Esophagus muscularis mucosa (tissue), 4 donors: ENCODE measurements around the gene FITM1. TPM values are rescaled to one million over a fixed set of nuclear protein-coding genes. Genes with fewer than 3 reads are reported as not detected.

Experiments used
- DNase-seq: peaks from one replicate; pipeline ENCODE4 v3.0.0-alpha.2; 2017; ENCODE audit errors: extremely low spot score
- H3K27ac ChIP-seq, 4 donors: fragments of 200-600 bp; sonication (generic); replicated peaks in 1 of 4; 1 replicate in 3 of 4; 2 replicates in 1 of 4; pipeline ENCODE4 v1.5.1; 2016 to 2019; ENCODE audit warnings: mild to moderate bottlenecking in 1 of 4
- H3K27me3 ChIP-seq, 4 donors: fragments of 200-600 bp; sonication (generic); one replicate each; pipeline versions ENCODE4 v1.5.1 to v1.6.0; 2016 to 2019
- H3K36me3 ChIP-seq, 4 donors: fragments of 200-600 bp; sonication (generic); one replicate each; pipeline ENCODE4 v1.5.1; 2016 to 2019
- H3K4me1 ChIP-seq, 4 donors: fragments of 200-600 bp; sonication (generic); one replicate each; pipeline ENCODE4 v1.5.1; 2016 to 2019
- H3K4me3 ChIP-seq, 4 donors: fragments of 200-600 bp; sonication (generic); 1 replicate in 2 of 4; 2 replicates in 2 of 4; pipeline ENCODE4 v1.5.1; 2016 to 2019; ENCODE audit warnings: mild to moderate bottlenecking in 4 of 4, moderate library complexity in 1 of 4
- H3K9me3 ChIP-seq, 4 donors: fragments of 200-600 bp; sonication (generic); 1 replicate in 3 of 4; 2 replicates in 1 of 4; pipeline ENCODE4 v1.5.1; 2016 to 2019
- CTCF ChIP-seq, 3 experiments: fragments of 200-600 bp in 2 of 3; fragments of 450-650 bp in 1 of 3; sonication (generic) in 2 of 3; IDR thresholded peaks; one replicate each; pipeline ENCODE4 v1.5.1; 2017 to 2019; ENCODE audit warnings: antibody characterized with exemption in 3 of 3, mild to moderate bottlenecking in 2 of 3, moderate library complexity in 1 of 3
- EP300 ChIP-seq: sonication (generic); formaldehyde crosslinking; IDR thresholded peaks from one replicate; pipeline ENCODE4 v1.6.1; 2017; ENCODE audit warnings: antibody characterized with exemption
- POLR2A ChIP-seq: fragments of 450-650 bp; IDR thresholded peaks from one replicate; pipeline ENCODE4 v1.6.1; 2017; ENCODE audit warnings: antibody characterized with exemption, moderate library complexity, mild to moderate bottlenecking, low read depth
- POLR2AphosphoS5 ChIP-seq, 2 donors: sonication (generic); formaldehyde crosslinking; IDR thresholded peaks; one replicate each; pipeline ENCODE4 v1.6.1; 2017; ENCODE audit warnings: antibody characterized with exemption in 2 of 2
- WGBS: methylation state at CpG from one replicate; pipeline ENCODE4 v1.1.5; 2018; 5-methylcytosine and 5-hydroxymethylcytosine counted together
- intact Hi-C: fragments of 100-400 bp; cut with DNase I; formaldehyde crosslinking; loops from one replicate; pipeline ENCODE4 v1.15.1; 2023
- total RNA-seq, 4 donors: library from RNA; depleted of rRNA; stranded (reverse); fragments of >200 nt; gene quantifications; one replicate each; pipeline versions ENCODE4 v1.1.0 to v1.2.1, GENCODE V29; 2016

The FITM1 gene
- total RNA-seq, 4 donors from 2014 or later, result 0.34 to 0.83 (median 0.52) TPM; not detected in 1

GRCh38 chr14:24150567-24150966, 20.1 kb downstream of the FITM1 start:
- H3K4me3 ChIP-seq, result no peak overlapping the region
- H3K27ac ChIP-seq, result no peak overlapping the region
- TF ChIP-seq POLR2AphosphoS5 (IDR thresholded peaks at IDR 0.05) (no peak), POLR2A (no peak), CTCF (IDR thresholded peaks at IDR 0.05) (no peak), EP300 (no peak)
- DNase-seq, result no peak
- intact Hi-C loops, result no loop called here
- H3K9me3 ChIP-seq, result no peaks in the 10 kb centered on the region
- H3K4me1 ChIP-seq, result peaks cover 13 to 39% (median 29%) of the 10 kb centered on the region in 4 donors
- H3K27me3 ChIP-seq, result no peaks in the 10 kb centered on the region
- peaks cover 42 to 70% (median 65%) of the 10 kb centered on the region in 4 donors for H3K36me3 ChIP-seq
- WGBS, result 87% methylated on average over 7 of the region's 9 CpGs

GRCh38 chr14:24150993-24151392, 20.5 kb downstream of the FITM1 start:
- Histone ChIP-seq H3K4me3 (no peak overlapping the region), H3K27ac (no peak overlapping the region), H3K4me1 (peaks cover 8 to 34% (median 25%) of the 10 kb centered on the region in 4 donors), H3K9me3 (no peaks in the 10 kb centered on the region), H3K27me3 (no peaks in the 10 kb centered on the region), H3K36me3 (peaks cover 47 to 74% (median 69%) of the 10 kb centered on the region in 4 donors)
- WGBS, result 85% methylated on average over 5 of the region's 9 CpGs
- no peak for DNase-seq
- intact Hi-C loops, result no loop called here
- TF ChIP-seq POLR2A (no peak), EP300 (no peak), POLR2AphosphoS5 (IDR thresholded peaks at IDR 0.05) (no peak), CTCF (IDR thresholded peaks at IDR 0.05) (no peak)

GRCh38 chr14:24151404-24152080, 21.1 kb downstream of the FITM1 start:
- Histone ChIP-seq H3K36me3 (peaks cover 52 to 80% (median 74%) of the 10 kb centered on the region in 4 donors), H3K4me3 (no peak overlapping the region), H3K27ac (no peak overlapping the region), H3K27me3 (no peaks in the 10 kb centered on the region), H3K4me1 (peaks cover 8 to 31% (median 23%) of the 10 kb centered on the region in 4 donors), H3K9me3 (no peaks in the 10 kb centered on the region)
- DNase-seq, result no peak
- intact Hi-C loops, result no loop called here
- WGBS, result 91% methylated on average over 16 of the region's 16 CpGs
- no peak for TF ChIP-seq POLR2A
- TF ChIP-seq CTCF (IDR thresholded peaks at IDR 0.05), result no peak
- no peak for TF ChIP-seq POLR2AphosphoS5 (IDR thresholded peaks at IDR 0.05)
- no peak for TF ChIP-seq EP300

GRCh38 chr14:24155100-24155499, 24.6 kb downstream of the FITM1 start:
- no peak overlapping the region for H3K4me3 ChIP-seq
- TF ChIP-seq EP300 (no peak), POLR2AphosphoS5 (IDR thresholded peaks at IDR 0.05) (no peak), POLR2A (no peak), CTCF (IDR thresholded peaks at IDR 0.05) (no peak)
- peaks cover 78 to 96% (median 86%) of the 10 kb centered on the region in 4 donors for H3K36me3 ChIP-seq
- H3K27ac ChIP-seq, result peak overlapping the region in 1 of 4 donors; percentile 8
- no peaks in the 10 kb centered on the region for H3K9me3 ChIP-seq
- no peak for DNase-seq
- no peaks in the 10 kb centered on the region for H3K27me3 ChIP-seq
- intact Hi-C loops, result no loop called here
- peaks cover under 1 to 5% (median 2%) of the 10 kb centered on the region in 4 donors for H3K4me1 ChIP-seq
- 93% methylated on average over 9 of the region's 10 CpGs for WGBS

- H3K27me3 ChIP-seq, result no peaks in the 10 kb centered on the region
- no peak for DNase-seq
- TF ChIP-seq EP300, result no peak
- TF ChIP-seq POLR2A, result no peak
- TF ChIP-seq POLR2AphosphoS5 (IDR thresholded peaks at IDR 0.05), result no peak
- TF ChIP-seq CTCF (IDR thresholded peaks at IDR 0.05), result no peak
- intact Hi-C loops, result no loop called here
- H3K9me3 ChIP-seq, result no peaks in the 10 kb centered on the region
- 90% methylated on average over 1 of the region's 1 CpG for WGBS
- no peak overlapping the region for H3K27ac ChIP-seq
- H3K4me1 ChIP-seq, result peaks cover 9 to 14% (median 13%) of the 10 kb centered on the region in 4 donors
- H3K36me3 ChIP-seq, result peaks cover 61 to 84% (median 74%) of the 10 kb centered on the region in 4 donors
- H3K4me3 ChIP-seq, result no peak overlapping the region
These were observed 26.4 kb downstream of the FITM1 start for GRCh38 chr14:24156840-24157239.
